ENCODE data around the gene PGAP1.

GRCh38 chr2:196925768-196926561 lies 542 bp downstream of the PGAP1 start:
- TF ChIP-seq CTCF (IDR thresholded peaks at IDR 0.05; ENCODE audit: borderline replicate concordance, extremely low read depth, low read length, poor library complexity, severe bottlenecking), result no peak
- TF ChIP-seq EZH2 (IDR thresholded peaks at IDR 0.05; ENCODE audit: borderline replicate concordance, low read depth, low read length, severe bottlenecking), result no peak

Data from DND-41 (cell line).